Nephron progenitor cell (in vitro differentiated cells): ENCODE results near the gene RAB6A.

Experiments
- DNase-seq: peaks from one replicate; pipeline ENCODE4 v3.0.0; 2021
- H3K27ac Mint-ChIP-seq: 2 replicates; pipeline ENCODE4 v1.8.0; 2021; ENCODE audit warnings: mild to moderate bottlenecking, moderate library complexity, mixed read lengths
- H3K27me3 Mint-ChIP-seq: 2 replicates; pipeline ENCODE4 v1.8.0; 2021; ENCODE audit warnings: mild to moderate bottlenecking, low read depth, mixed read lengths; ENCODE audit not compliant: poor library complexity
- H3K36me3 Mint-ChIP-seq: 2 replicates; pipeline ENCODE4 v1.8.0; 2021; ENCODE audit warnings: low read depth, mixed read lengths
- H3K4me1 Mint-ChIP-seq: 2 replicates; pipeline ENCODE4 v1.8.0; 2021; ENCODE audit warnings: mixed read lengths
- H3K4me3 Mint-ChIP-seq: 2 replicates; pipeline ENCODE4 v1.8.0; 2021; ENCODE audit warnings: mild to moderate bottlenecking, moderate library complexity, mixed read lengths
- H3K9me3 Mint-ChIP-seq: 2 replicates; pipeline ENCODE4 v1.8.0; 2021; ENCODE audit warnings: mild to moderate bottlenecking, moderate library complexity, mixed read lengths
- CTCF ChIP-seq: fragments of 200-600 bp; sonication (generic); IDR thresholded peaks from 2 replicates; pipeline ENCODE4 v1.5.0; 2021; ENCODE audit warnings: antibody characterized with exemption

The RAB6A gene

GRCh38 chr11:73652856-73653559, 107.9 kb downstream of the RAB6A start:
- Mint-ChIP-seq H3K9me3 (no peaks in the 10 kb centered on the region), H3K4me3 (no peak overlapping the region), H3K27me3 (peaks cover 16% of the 10 kb centered on the region), H3K36me3 (no peaks in the 10 kb centered on the region), H3K27ac (no peak overlapping the region), H3K4me1 (peaks cover 64% of the 10 kb centered on the region)
- TF ChIP-seq CTCF = no peak
- no peak for DNase-seq

- Mint-ChIP-seq H3K27ac (no peak overlapping the region), H3K4me3 (no peak overlapping the region), H3K4me1 (peaks cover 72% of the 10 kb centered on the region), H3K9me3 (no peaks in the 10 kb centered on the region), H3K36me3 (no peaks in the 10 kb centered on the region), H3K27me3 (peaks cover 16% of the 10 kb centered on the region)
- TF ChIP-seq CTCF = no peak
- peak; percentile 39 for DNase-seq
Measured at GRCh38 chr11:73652046-73652730, 108.7 kb downstream of the RAB6A start.

GRCh38 chr11:73651661-73652045, 109.2 kb downstream of the RAB6A start:
- H3K9me3 Mint-ChIP-seq = no peaks in the 10 kb centered on the region
- peak overlapping the region; percentile 58 for H3K27ac Mint-ChIP-seq
- H3K4me1 Mint-ChIP-seq = peaks cover 77% of the 10 kb centered on the region
- TF ChIP-seq CTCF = no peak
- H3K36me3 Mint-ChIP-seq = no peaks in the 10 kb centered on the region
- DNase-seq = no peak
- peaks cover 16% of the 10 kb centered on the region for H3K27me3 Mint-ChIP-seq
- no peak overlapping the region for H3K4me3 Mint-ChIP-seq

GRCh38 chr11:73651252-73651651, 109.6 kb downstream of the RAB6A start:
- Mint-ChIP-seq H3K27ac (peak overlapping the region; percentile 58), H3K4me3 (peak overlapping the region; percentile 24), H3K4me1 (peaks cover 81% of the 10 kb centered on the region), H3K36me3 (no peaks in the 10 kb centered on the region), H3K27me3 (peaks cover 16% of the 10 kb centered on the region), H3K9me3 (no peaks in the 10 kb centered on the region)
- TF ChIP-seq CTCF = no peak
- no peak for DNase-seq

- H3K4me1 Mint-ChIP-seq = peaks cover 82% of the 10 kb centered on the region
- H3K27me3 Mint-ChIP-seq = peaks cover 22% of the 10 kb centered on the region
- no peaks in the 10 kb centered on the region for H3K9me3 Mint-ChIP-seq
Measured at GRCh38 chr11:73650400-73650799, 110.5 kb downstream of the RAB6A start.

More at GRCh38 chr11:73650400-73650799, 110.5 kb downstream of the RAB6A start:
- Mint-ChIP-seq H3K36me3 (no peaks in the 10 kb centered on the region), H3K4me3 (no peak overlapping the region), H3K27ac (no peak overlapping the region)
- no peak for DNase-seq
- TF ChIP-seq CTCF = no peak
